WTC11 (cell line): Measurements from ENCODE around the gene STARD7. TPM values are rescaled to one million over a fixed set of nuclear protein-coding genes. Genes with fewer than 3 reads are reported as not detected.

Experiments used
- ATAC-seq: fragments of 200-7000 bp; cut with Tn5 transposase; 2 replicates; pipeline ENCODE4 v1.10.0; 2021; ENCODE audit warnings: mild to moderate bottlenecking, moderate library complexity
- CTCF ChIA-PET: fragments of 300-600 bp; sonication (Branson Sonifier 250); formaldehyde crosslinking; loops from one replicate; lab custom pipeline; 2021; ENCODE audit warnings: antibody characterized with exemption; lab: Charles Lee
- POLR2A ChIA-PET: fragments of 350-600 bp; sonication (Branson Sonifier 250); formaldehyde crosslinking; loops from one replicate; lab custom pipeline; 2021; ENCODE audit warnings: antibody characterized with exemption; lab: Charles Lee
- DNase-seq: peaks from one replicate; pipeline ENCODE4 v3.0.0; 2021; ENCODE audit warnings: low spot score
- H3K27ac Mint-ChIP-seq: 2 replicates; pipeline ENCODE4 v1.8.0; 2021; ENCODE audit warnings: mixed read lengths
- H3K27me3 Mint-ChIP-seq: 2 replicates; pipeline ENCODE4 v1.8.0; 2021; ENCODE audit warnings: low read depth, mild to moderate bottlenecking, moderate library complexity, mixed read lengths
- H3K36me3 Mint-ChIP-seq: 2 replicates; pipeline ENCODE4 v1.8.0; 2021; ENCODE audit warnings: mixed read lengths
- H3K4me1 Mint-ChIP-seq: 2 replicates; pipeline ENCODE4 v1.8.0; 2022; ENCODE audit warnings: mixed read lengths
- H3K4me3 Mint-ChIP-seq: 2 replicates; pipeline ENCODE4 v1.8.0; 2021; ENCODE audit warnings: mild to moderate bottlenecking, moderate library complexity, mixed read lengths
- H3K9me3 Mint-ChIP-seq: 2 replicates; pipeline ENCODE4 v1.8.0; 2021; ENCODE audit warnings: mixed read lengths
- CBFB ChIP-seq: sonication (generic); formaldehyde crosslinking; IDR thresholded peaks from 2 replicates; pipeline ENCODE4 v1.8.1; 2022; ENCODE audit warnings: mild to moderate bottlenecking, low read depth, missing genetic modification reagents
- CREB1 ChIP-seq: sonication (generic); formaldehyde crosslinking; IDR thresholded peaks from 2 replicates; pipeline ENCODE4 v1.8.0; 2023; ENCODE audit warnings: mild to moderate bottlenecking, missing genetic modification reagents
- ELF4 ChIP-seq: sonication (generic); formaldehyde crosslinking; IDR thresholded peaks from 2 replicates; pipeline ENCODE4 v1.8.1; 2022; ENCODE audit warnings: low read depth, mild to moderate bottlenecking, moderate library complexity, missing genetic modification reagents
- EMX1 ChIP-seq: fragments of 250-450 bp; sonication (Bioruptor Pico); IDR thresholded peaks from 2 replicates; pipeline ENCODE4 v1.8.0; 2021; ENCODE audit warnings: mild to moderate bottlenecking
- GTF2I ChIP-seq: fragments of 250-450 bp; sonication (Bioruptor Pico); conservative IDR thresholded peaks from 2 replicates; pipeline ENCODE4 v1.4.0; 2021; ENCODE audit warnings: mild to moderate bottlenecking
- HMGA2 ChIP-seq: fragments of 250-450 bp; sonication (Bioruptor Pico); IDR thresholded peaks from 2 replicates; pipeline ENCODE4 v1.4.0; 2021; ENCODE audit warnings: mild to moderate bottlenecking, moderate library complexity
- IRF2 ChIP-seq: sonication (generic); formaldehyde crosslinking; IDR thresholded peaks from 2 replicates; pipeline ENCODE4 v1.8.0; 2022; ENCODE audit warnings: low read depth, missing genetic modification reagents, borderline replicate concordance
- JAZF1 ChIP-seq: fragments of 250-450 bp; sonication (Bioruptor Pico); IDR thresholded peaks from 2 replicates; pipeline ENCODE4 v1.9.0; 2021; ENCODE audit warnings: moderate library complexity, mild to moderate bottlenecking, inconsistent platforms
- JUN ChIP-seq: sonication (generic); formaldehyde crosslinking; IDR thresholded peaks from 2 replicates; pipeline ENCODE4 v1.8.0; 2023; ENCODE audit warnings: mild to moderate bottlenecking, missing genetic modification reagents
- RORB ChIP-seq: fragments of 250-450 bp; sonication (Bioruptor Pico); IDR thresholded peaks from 2 replicates; pipeline ENCODE4 v1.9.0; 2021; ENCODE audit warnings: mild to moderate bottlenecking
- ZNF138 ChIP-seq: sonication (generic); formaldehyde crosslinking; conservative IDR thresholded peaks from 2 replicates; pipeline ENCODE4 v1.8.1; 2022; ENCODE audit warnings: mild to moderate bottlenecking, moderate library complexity, missing genetic modification reagents
- ZNF219 ChIP-seq: sonication (generic); formaldehyde crosslinking; IDR thresholded peaks from 2 replicates; pipeline ENCODE4 v1.8.0; 2023; ENCODE audit warnings: missing genetic modification reagents, mild to moderate bottlenecking, borderline replicate concordance
- ZNF671 ChIP-seq: fragments of 250-450 bp; sonication (Bioruptor Pico); IDR thresholded peaks from 2 replicates; pipeline ENCODE4 v1.8.0; 2021; ENCODE audit warnings: mild to moderate bottlenecking
- total RNA-seq: library from RNA; stranded (reverse); gene quantifications from 3 replicates; pipeline ENCODE4 v1.2.3, GENCODE V29; 2021
- TF ChIP-seq, protein P1 (sequence below): sonication (generic); formaldehyde crosslinking; IDR thresholded peaks from 2 replicates; pipeline ENCODE4 v1.8.0; 2022; ENCODE audit warnings: mild to moderate bottlenecking, missing genetic modification reagents
- TF ChIP-seq, protein P2 (sequence below): sonication (generic); formaldehyde crosslinking; conservative IDR thresholded peaks from 2 replicates; pipeline ENCODE4 v1.8.1; 2023; ENCODE audit warnings: mild to moderate bottlenecking, low read depth, missing genetic modification reagents, moderate library complexity
- TF ChIP-seq, protein P3 (sequence below): sonication (generic); formaldehyde crosslinking; IDR thresholded peaks from 2 replicates; pipeline ENCODE4 v1.8.1; 2022; ENCODE audit warnings: mild to moderate bottlenecking, missing genetic modification reagents, moderate library complexity, borderline replicate concordance
- TF ChIP-seq, protein P4 (sequence below): fragments of 250-450 bp; sonication (Bioruptor Pico); IDR thresholded peaks from 2 replicates; pipeline ENCODE4 v1.8.0; 2021; ENCODE audit warnings: mild to moderate bottlenecking
- TF ChIP-seq, protein P5 (sequence below): sonication (generic); formaldehyde crosslinking; IDR thresholded peaks from 2 replicates; pipeline ENCODE4 v1.8.0; 2022; ENCODE audit warnings: mild to moderate bottlenecking, missing genetic modification reagents
- TF ChIP-seq, protein P6 (sequence below): sonication (generic); formaldehyde crosslinking; conservative IDR thresholded peaks from 2 replicates; pipeline ENCODE4 v1.8.1; 2022; ENCODE audit warnings: mild to moderate bottlenecking, missing genetic modification reagents
- TF ChIP-seq, protein P7 (sequence below): sonication (generic); formaldehyde crosslinking; IDR thresholded peaks from 2 replicates; pipeline ENCODE4 v1.8.1; 2022; ENCODE audit warnings: missing genetic modification reagents, borderline replicate concordance

Gene STARD7
- total RNA-seq, 1 experiment from 2014 or later: 217 TPM

DNA sequence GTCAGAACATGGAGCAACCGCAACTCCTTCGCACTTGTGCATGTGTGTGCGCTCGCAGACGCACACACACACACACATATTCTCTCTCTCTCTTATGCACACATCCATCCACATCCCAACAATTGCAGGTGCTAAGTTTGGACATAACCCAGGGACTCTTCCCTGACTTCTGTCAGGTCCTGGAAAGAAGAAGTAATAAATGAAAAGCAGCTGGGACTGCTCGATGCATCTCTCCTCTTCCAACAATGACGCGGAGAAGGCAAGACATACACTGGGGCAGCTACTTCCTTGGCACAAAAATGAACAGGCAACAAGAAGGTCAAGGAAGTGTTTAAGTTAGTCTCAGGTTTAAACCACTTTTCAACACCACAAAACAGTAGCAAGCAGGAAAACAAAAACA, 23.6 kb downstream of the STARD7 start (continued):
- TF ChIP-seq, protein P1, sequence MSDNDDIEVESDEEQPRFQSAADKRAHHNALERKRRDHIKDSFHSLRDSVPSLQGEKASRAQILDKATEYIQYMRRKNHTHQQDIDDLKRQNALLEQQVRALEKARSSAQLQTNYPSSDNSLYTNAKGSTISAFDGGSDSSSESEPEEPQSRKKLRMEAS (CRISPR knock-in tag): no peak
- TF ChIP-seq, protein P2, sequence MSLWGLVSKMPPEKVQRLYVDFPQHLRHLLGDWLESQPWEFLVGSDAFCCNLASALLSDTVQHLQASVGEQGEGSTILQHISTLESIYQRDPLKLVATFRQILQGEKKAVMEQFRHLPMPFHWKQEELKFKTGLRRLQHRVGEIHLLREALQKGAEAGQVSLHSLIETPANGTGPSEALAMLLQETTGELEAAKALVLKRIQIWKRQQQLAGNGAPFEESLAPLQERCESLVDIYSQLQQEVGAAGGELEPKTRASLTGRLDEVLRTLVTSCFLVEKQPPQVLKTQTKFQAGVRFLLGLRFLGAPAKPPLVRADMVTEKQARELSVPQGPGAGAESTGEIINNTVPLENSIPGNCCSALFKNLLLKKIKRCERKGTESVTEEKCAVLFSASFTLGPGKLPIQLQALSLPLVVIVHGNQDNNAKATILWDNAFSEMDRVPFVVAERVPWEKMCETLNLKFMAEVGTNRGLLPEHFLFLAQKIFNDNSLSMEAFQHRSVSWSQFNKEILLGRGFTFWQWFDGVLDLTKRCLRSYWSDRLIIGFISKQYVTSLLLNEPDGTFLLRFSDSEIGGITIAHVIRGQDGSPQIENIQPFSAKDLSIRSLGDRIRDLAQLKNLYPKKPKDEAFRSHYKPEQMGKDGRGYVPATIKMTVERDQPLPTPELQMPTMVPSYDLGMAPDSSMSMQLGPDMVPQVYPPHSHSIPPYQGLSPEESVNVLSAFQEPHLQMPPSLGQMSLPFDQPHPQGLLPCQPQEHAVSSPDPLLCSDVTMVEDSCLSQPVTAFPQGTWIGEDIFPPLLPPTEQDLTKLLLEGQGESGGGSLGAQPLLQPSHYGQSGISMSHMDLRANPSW (CRISPR knock-in tag): no peak
- TF ChIP-seq, protein P3, sequence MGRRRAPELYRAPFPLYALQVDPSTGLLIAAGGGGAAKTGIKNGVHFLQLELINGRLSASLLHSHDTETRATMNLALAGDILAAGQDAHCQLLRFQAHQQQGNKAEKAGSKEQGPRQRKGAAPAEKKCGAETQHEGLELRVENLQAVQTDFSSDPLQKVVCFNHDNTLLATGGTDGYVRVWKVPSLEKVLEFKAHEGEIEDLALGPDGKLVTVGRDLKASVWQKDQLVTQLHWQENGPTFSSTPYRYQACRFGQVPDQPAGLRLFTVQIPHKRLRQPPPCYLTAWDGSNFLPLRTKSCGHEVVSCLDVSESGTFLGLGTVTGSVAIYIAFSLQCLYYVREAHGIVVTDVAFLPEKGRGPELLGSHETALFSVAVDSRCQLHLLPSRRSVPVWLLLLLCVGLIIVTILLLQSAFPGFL: no peak
- TF ChIP-seq RORB: no peak
- TF ChIP-seq ZNF671 (CRISPR knock-in tag): no peak
- TF ChIP-seq ELF4 (CRISPR knock-in tag): no peak
- TF ChIP-seq, protein P4, sequence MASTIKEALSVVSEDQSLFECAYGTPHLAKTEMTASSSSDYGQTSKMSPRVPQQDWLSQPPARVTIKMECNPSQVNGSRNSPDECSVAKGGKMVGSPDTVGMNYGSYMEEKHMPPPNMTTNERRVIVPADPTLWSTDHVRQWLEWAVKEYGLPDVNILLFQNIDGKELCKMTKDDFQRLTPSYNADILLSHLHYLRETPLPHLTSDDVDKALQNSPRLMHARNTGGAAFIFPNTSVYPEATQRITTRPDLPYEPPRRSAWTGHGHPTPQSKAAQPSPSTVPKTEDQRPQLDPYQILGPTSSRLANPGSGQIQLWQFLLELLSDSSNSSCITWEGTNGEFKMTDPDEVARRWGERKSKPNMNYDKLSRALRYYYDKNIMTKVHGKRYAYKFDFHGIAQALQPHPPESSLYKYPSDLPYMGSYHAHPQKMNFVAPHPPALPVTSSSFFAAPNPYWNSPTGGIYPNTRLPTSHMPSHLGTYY (CRISPR knock-in tag): no peak
- TF ChIP-seq, protein P5, sequence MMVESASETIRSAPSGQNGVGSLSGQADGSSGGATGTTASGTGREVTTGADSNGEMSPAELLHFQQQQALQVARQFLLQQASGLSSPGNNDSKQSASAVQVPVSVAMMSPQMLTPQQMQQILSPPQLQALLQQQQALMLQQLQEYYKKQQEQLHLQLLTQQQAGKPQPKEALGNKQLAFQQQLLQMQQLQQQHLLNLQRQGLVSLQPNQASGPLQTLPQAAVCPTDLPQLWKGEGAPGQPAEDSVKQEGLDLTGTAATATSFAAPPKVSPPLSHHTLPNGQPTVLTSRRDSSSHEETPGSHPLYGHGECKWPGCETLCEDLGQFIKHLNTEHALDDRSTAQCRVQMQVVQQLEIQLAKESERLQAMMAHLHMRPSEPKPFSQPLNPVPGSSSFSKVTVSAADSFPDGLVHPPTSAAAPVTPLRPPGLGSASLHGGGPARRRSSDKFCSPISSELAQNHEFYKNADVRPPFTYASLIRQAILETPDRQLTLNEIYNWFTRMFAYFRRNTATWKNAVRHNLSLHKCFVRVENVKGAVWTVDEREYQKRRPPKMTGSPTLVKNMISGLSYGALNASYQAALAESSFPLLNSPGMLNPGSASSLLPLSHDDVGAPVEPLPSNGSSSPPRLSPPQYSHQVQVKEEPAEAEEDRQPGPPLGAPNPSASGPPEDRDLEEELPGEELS (CRISPR knock-in tag): no peak

DNA sequence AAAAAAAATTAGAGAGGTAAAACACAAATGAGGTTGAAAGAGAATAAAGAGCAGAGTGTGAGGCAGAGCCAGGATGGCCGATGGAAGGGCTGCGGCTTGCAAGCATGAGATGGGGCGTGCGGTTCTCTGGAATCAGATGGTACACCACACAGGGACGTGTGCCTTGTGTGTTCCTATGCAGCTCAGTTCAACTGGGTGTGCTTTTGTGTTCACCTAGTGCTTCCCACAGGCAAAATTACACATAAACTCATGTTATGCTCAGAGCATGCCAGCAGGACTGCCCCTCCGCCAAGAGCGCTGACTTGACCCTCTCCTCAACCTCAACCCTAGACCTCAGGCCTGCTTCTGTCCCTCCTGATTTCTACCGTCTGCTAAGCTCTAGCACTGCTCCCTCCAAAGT, 24.4 kb downstream of the STARD7 start:
- ATAC-seq (no peak), DNase-seq (no peak)
- TF ChIP-seq JAZF1 (CRISPR knock-in tag) (no peak), HMGA2 (CRISPR knock-in tag) (no peak), ZNF219 (no peak), CREB1 (CRISPR knock-in tag) (no peak), CBFB (CRISPR knock-in tag) (no peak), JUN (no peak), ZNF138 (no peak), GTF2I (CRISPR knock-in tag) (no peak), EMX1 (CRISPR knock-in tag) (no peak), IRF2 (no peak), ZNF671 (CRISPR knock-in tag) (no peak)
- TF ChIP-seq, protein P6, sequence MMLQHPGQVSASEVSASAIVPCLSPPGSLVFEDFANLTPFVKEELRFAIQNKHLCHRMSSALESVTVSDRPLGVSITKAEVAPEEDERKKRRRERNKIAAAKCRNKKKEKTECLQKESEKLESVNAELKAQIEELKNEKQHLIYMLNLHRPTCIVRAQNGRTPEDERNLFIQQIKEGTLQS: no peak
- TF ChIP-seq, protein P7, sequence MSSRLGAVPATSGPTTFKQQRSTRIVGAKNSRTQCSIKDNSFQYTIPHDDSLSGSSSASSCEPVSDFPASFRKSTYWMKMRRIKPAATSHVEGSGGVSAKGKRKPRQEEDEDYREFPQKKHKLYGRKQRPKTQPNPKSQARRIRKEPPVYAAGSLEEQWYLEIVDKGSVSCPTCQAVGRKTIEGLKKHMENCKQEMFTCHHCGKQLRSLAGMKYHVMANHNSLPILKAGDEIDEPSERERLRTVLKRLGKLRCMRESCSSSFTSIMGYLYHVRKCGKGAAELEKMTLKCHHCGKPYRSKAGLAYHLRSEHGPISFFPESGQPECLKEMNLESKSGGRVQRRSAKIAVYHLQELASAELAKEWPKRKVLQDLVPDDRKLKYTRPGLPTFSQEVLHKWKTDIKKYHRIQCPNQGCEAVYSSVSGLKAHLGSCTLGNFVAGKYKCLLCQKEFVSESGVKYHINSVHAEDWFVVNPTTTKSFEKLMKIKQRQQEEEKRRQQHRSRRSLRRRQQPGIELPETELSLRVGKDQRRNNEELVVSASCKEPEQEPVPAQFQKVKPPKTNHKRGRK (CRISPR knock-in tag): no peak
- H3K4me3 Mint-ChIP-seq: no peak overlapping the region
- no peaks in the 10 kb centered on the region for H3K27me3 Mint-ChIP-seq
- no peaks in the 10 kb centered on the region for H3K9me3 Mint-ChIP-seq
- CTCF ChIA-PET: interaction anchor here (3.2 kb wide), 1 partner anchor 10 kb away, joined by 17 read pairs; no protein-coding TSS in a partner anchor
- H3K27ac Mint-ChIP-seq: no peak overlapping the region
- POLR2A ChIA-PET: no interaction called here
- H3K4me1 Mint-ChIP-seq: no peaks in the 10 kb centered on the region
- H3K36me3 Mint-ChIP-seq: peaks cover 35% of the 10 kb centered on the region
